Non-pigmented ciliary epithelial cell (primary cell): Measurements from ENCODE around the gene CUX1.
"Not testable (repeated sequence)": the region's sequence is repeated elsewhere in the genome, so short reads cannot be mapped to it uniquely, and the experiment has no call there.

ENCODE experiments used
- DNase-seq: peaks from one replicate; pipeline ENCODE4 v3.0.0-alpha.2; 2010; ENCODE audit warnings: low read depth

The CUX1 gene

DNA sequence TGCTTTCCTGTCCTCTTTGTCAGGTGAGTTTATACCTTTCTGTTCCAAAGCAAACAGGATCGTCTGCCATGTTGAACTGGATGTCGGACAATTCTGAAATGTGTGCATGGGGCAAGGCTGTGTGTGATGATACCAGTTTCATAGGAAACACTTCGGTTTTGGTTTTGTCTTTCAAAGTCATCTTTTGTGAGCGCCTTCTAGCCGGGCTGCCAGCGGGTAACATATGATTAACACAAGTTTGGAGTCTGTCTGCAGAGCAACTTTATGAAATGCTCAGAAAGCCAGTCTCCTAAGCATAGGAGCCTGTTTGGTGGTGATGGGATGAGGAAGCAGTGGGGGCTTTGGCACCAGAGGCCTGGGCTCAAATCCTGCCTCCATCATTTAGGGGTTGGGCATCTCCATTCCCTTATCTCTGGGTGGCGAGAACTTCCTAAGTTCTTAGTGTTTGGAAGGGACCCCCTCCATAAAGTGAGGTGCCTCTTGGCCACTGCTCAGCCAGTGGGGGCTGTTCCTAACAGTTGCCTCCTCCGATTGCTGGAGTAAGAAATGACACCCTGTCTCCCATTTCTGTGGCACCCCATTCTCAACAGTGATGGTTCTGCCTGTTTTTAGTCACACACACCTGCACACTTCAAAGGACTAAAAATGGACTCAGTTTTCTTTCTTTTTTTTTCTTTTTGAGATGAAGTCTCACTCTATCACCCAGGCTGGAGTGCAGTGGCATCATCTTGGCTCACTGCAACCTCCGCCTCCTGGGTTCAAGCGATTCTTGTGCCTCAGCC, 36.8 kb downstream of the CUX1 start:
- DNase-seq, result no peak

DNA sequence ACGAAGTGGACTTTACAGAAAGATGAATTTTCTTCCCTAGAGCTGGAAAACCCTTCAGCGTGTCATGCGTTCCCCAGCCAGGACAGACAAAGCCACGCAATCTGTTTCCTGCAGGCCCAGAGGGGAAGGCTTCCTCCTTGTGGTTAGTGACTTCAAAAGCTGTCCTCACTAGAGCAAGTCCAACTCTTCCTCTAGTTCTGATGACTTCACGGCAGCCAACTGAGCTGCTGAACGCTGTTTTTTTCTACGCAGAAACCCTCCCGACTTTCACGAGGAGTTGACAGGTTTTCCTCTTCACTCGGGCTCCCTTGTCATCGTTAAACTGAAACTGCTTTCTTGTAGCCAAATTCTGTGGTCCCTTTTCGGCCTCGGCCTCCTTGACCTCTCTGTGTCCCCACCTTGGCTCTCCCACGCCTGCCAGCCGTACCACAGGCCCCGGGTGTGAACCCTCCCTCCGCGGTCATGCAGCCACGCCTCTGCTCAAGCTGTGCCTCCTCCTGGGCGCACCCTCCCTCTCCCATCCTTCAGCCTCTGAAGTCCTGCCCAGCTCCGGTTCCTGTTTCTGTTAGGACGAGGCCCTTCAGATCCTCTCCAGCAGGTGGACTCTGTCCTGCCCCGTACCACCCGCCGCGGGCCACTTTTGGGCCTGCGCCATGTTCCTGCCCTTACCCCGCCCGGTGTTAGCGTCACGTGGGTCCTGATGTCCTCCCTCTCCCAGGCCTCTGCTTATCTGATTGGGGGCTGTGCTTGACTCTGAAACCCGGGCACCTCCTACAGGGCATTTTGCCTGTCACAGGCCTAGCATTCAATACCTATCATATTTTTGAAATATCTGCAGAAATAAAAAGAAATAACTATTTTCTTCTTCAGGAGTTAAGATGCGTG, 39.3 kb downstream of the CUX1 start:
- DNase-seq, result peak; percentile 44

DNA sequence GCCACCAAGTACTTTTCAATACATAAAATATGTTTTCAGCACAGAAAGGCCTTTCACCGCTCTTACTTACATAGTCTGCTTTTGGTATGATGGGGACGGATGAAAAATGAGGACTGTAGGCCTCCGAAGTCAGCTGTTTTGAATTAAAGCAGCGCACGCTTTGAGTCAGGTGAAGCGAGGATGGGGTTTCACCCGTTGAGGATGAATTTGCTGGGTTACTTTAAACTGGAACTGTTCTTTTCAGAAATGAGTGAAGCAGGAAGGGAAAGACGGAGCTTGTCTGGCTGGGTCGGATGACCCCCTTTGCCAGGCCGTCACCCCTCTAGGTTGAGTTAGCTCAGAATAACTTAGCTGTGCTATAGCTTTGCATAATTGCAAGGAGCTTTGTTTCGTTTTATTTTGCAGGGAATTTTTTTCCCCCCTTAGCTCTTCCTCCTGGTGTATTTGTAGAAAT, 40.0 kb downstream of the CUX1 start:
- no peak for DNase-seq

- DNase-seq, result no peak
These were observed 41.3 kb downstream of the CUX1 start for GRCh38 chr7:101858437-101859385.

DNA sequence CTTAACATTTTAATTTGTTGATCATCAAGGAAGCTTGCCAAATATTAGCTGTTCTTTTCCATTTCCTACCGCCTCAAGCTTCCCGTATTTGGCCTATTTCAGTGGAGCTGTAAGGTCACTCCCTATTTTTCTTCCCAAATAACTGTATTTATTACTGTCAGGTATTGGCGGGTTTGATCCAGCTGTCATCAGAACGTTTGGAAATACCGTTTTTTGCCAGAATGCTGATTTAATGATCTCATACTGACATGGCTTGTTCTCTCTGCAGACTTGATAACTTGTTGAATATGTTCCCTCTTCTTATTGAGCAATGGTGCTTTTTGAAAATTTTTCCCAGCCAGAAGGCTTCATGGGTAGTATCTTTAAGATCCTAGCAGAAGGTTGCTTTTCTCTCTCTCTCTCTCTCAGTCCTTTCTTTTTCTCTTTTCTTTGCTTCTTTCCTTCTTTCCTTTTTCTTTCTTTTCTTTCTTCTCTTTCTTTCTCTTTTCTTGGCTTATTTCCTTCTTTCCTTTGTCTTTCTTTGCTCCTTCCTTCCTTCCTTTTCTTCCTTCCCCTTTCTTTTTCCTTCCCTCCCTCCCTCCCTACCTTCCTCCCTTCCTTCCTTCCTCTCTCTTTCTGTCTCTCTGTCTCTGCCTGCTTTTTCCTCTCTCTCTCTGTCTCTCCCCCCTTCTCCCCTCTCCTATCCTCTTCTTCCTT, 42.1 kb downstream of the CUX1 start:
- DNase-seq, result no peak

DNA sequence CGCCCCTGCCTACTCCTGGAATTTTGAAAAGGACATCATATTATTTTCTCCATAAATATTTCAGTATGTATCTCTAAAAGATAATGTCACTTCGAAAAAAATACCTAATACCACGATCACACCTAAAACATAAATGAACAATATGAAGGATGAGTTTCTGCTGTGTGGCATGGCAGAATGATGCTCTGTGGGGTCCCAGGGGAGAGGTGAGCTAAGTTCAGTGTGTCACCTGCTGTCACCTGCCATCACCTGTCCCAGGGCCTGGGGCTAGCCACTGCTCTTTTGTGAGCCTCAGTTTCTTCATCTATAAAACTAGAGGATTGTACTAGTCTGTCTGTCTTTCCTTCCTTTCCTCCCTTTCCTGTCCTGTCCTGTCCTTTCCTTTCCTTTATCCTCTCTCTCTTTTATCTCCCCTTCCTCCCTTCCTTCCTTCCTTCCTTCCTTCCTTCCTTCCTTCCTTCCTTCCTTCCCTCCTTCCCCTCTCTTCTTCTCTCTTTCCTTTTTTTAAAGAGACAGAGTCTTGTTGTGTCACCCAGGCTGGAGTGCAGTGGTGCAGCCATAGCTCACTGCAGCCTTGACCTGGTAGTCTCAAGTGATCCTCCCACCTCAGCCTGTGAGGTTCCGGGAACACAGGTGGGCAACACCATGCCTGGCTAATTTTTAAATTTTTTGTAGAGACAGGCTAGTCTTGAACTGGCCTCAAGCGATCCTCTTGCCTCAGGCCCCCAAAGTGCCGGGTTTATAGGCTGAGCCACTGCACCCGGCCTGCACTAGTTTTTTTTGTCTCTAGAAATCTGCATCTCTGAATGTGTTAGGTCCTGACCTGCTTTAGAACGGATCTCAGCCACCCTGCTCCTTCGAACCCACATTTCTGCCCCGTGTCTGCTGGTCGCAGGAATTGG, 43.1 kb downstream of the CUX1 start:
- no peak for DNase-seq

GRCh38 chr7:101861218-101861775, 43.9 kb downstream of the CUX1 start:
- no peak for DNase-seq

GRCh38 chr7:101862280-101863220, 45.1 kb downstream of the CUX1 start:
- DNase-seq, result no peak

GRCh38 chr7:101863598-101863997, 46.2 kb downstream of the CUX1 start:
- no peak for DNase-seq

GRCh38 chr7:101864039-101864438, 46.6 kb downstream of the CUX1 start:
- no peak for DNase-seq

DNA sequence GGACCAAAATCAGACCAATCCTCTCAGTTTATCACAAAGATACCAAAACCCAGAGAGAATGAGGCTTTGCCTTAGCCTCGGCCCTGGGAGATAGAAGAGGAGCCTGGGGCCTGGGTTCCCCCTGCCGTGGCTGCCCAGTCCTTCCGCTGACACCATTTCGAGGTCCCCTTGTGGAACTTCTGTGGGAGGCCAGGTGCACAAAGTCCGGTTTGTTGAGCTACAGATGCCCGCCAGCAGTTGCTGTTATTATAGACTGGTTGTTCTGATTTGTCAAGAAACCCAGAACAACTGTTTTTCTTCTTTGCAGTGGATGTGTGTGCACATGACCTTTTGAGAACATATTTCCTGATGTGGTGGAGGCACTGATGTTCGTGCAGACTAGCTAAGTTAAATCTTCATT, 47.6 kb downstream of the CUX1 start:
- no peak for DNase-seq

- DNase-seq, result no peak
These were observed 48.0 kb downstream of the CUX1 start for GRCh38 chr7:101865455-101865854.

- no peak for DNase-seq
These were observed 48.9 kb downstream of the CUX1 start for GRCh38 chr7:101866328-101866727.

DNA sequence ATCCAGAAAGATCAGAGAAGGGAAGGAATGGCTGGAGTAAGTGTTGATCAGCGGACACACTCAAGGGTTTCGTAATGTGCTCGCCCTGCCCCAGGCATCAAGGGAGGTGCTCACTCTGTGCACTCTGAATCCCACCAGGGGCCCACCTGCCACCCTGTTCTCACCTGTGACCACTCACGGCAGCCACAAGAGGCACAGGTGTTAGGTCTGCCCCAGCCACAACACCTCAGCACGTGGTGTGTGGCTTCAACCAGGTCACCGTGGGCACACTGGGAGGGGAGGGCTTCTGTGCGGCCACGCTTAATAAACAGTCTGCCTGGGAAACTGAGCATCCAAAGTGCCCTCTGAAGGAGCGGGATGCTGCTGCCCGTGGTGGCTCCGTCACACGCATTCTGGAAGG, 49.8 kb downstream of the CUX1 start:
- no peak for DNase-seq

DNA sequence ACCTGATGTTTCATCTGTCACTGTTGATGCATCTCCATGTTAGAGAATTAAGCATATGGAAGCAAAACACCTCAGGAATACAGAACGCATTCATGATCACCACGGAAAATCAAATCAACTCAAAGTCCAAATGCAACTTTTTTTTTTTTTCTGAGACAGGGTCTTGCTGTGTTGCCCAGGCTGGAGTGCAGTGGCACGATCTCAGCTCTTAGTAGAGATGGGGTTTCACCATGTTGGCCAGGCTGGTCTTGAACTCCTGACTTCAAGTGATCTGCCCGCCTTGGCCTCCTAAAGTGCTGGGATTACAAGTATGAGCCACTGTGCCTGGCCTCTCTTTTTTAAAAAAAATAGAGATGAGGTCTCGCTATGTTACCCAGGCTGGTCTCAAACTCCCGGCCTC, 50.3 kb downstream of the CUX1 start:
- DNase-seq, result not testable (repeated sequence)

GRCh38 chr7:101868191-101868950, 50.9 kb downstream of the CUX1 start:
- DNase-seq, result no peak

- DNase-seq, result no peak
These were observed 51.8 kb downstream of the CUX1 start for GRCh38 chr7:101869026-101869900.
